GM12878 (cell line): ENCODE measurements around the gene SLC13A4. TPM values are rescaled to one million over a fixed set of nuclear protein-coding genes. Genes with fewer than 3 reads are reported as not detected.

Experiments used
- ATAC-seq: fragments of 200-7000 bp; cut with Tn5 transposase; 3 replicates; pipeline ENCODE4 v1.9.1; 2020; ENCODE audit warnings: mild to moderate bottlenecking, moderate library complexity
- BruUV-seq: library from RNA; stranded (reverse); fragments of 400-500 nt; replicated peaks from 2 replicates; lab custom pipeline; 2021; lab: Mats Ljungman, UMichigan
- CTCF ChIA-PET: fragments of 300-600 bp; sonication (Branson Sonifier 250); formaldehyde crosslinking; extraction: SDS; loops from one replicate; lab custom pipeline; 2021; ENCODE audit warnings: inconsistent platforms; lab: Yijun Ruan, JAX
- POLR2A ChIA-PET: fragments of 350-600 bp; formaldehyde crosslinking; extraction: SDS; loops from one replicate; lab custom pipeline; 2021; ENCODE audit warnings: inconsistent platforms; lab: Charles Lee
- RAD21 ChIA-PET: fragments of 300-600 bp; sonication (Branson Sonifier 250); formaldehyde crosslinking; loops from one replicate; lab custom pipeline; 2023; ENCODE audit warnings: antibody characterized with exemption; ENCODE audit not compliant: unreplicated experiment; lab: Charles Lee
- SMC1A ChIA-PET: fragments of 300-600 bp; sonication (Branson Sonifier 250); formaldehyde crosslinking; loops from one replicate; lab custom pipeline; 2023; ENCODE audit not compliant: unreplicated experiment, uncharacterized antibody; lab: Charles Lee
- DNase-seq: peaks from one replicate; pipeline ENCODE4 v3.0.0-alpha.2; 2011; ENCODE audit warnings: low read depth, low spot score
- FAIRE-seq: peaks from 3 replicates; lab custom pipeline; 2011; peaks lifted over from hg19 to GRCh38; lab: Jason Lieb, UNC
- H2AFZ ChIP-seq: 2 replicates; pipeline ENCODE4 v1.6.0; 2011; ENCODE audit warnings: low read depth, low read length, control low read depth; ENCODE audit not compliant: control insufficient read depth
- H3K27ac ChIP-seq: 2 replicates; pipeline ENCODE4 v1.5.1; 2011; ENCODE audit warnings: control low read depth; ENCODE audit not compliant: control insufficient read depth, insufficient read depth
- H3K27me3 ChIP-seq, 2 experiments: replicated peaks in 1 of 2; 2 replicates each; pipeline versions ENCODE4 v1.6.0 to v1.6.1; 2011; ENCODE audit warnings: low read length in 1 of 2; ENCODE audit not compliant: control insufficient read depth in 2 of 2, insufficient read depth in 2 of 2
- H3K36me3 ChIP-seq, 2 experiments: 2 replicates each; pipeline ENCODE4 v1.5.1; 2011; ENCODE audit warnings: low read length in 1 of 2; ENCODE audit not compliant: control insufficient read depth in 2 of 2, insufficient read depth in 2 of 2
- H3K4me1 ChIP-seq: 2 replicates; pipeline ENCODE4 v1.6.1; 2011; ENCODE audit warnings: mild to moderate bottlenecking, low read length, moderate library complexity, mixed read lengths; ENCODE audit not compliant: control insufficient read depth, insufficient read depth
- H3K4me2 ChIP-seq: 2 replicates; pipeline ENCODE4 v1.6.0; 2011; ENCODE audit warnings: control low read depth; ENCODE audit not compliant: control insufficient read depth, insufficient read depth
- H3K4me3 ChIP-seq: fragments of 200-600 bp; sonication (generic); 2 replicates; pipeline ENCODE4 v1.5.1; 2016
- H3K79me2 ChIP-seq: 2 replicates; pipeline ENCODE4 v1.6.0; 2011; ENCODE audit warnings: low read length; ENCODE audit not compliant: control insufficient read depth, insufficient read depth
- H3K9ac ChIP-seq: 2 replicates; pipeline ENCODE4 v1.8.0; 2011; ENCODE audit warnings: low read length, control low read depth, mixed read lengths; ENCODE audit not compliant: control insufficient read depth, insufficient read depth
- H3K9me3 ChIP-seq: replicated peaks from 3 replicates; pipeline ENCODE4 v1.5.1; 2011; ENCODE audit warnings: mild to moderate bottlenecking, low read length; ENCODE audit not compliant: control insufficient read depth, insufficient read depth
- H4K20me1 ChIP-seq: 2 replicates; pipeline ENCODE4 v1.6.0; 2011; ENCODE audit not compliant: control insufficient read depth, insufficient read depth
- CHD1 ChIP-seq: IDR thresholded peaks from 2 replicates; pipeline ENCODE4 v1.6.1; 2012; ENCODE audit warnings: low read depth, low read length, improper control_type of control experiment
- DPF2 ChIP-seq: fragments of 450-650 bp; IDR thresholded peaks from 2 replicates; pipeline ENCODE4 v1.6.1; 2017; ENCODE audit warnings: mild to moderate bottlenecking
- EED ChIP-seq: sonication (generic); IDR thresholded peaks from 2 replicates; pipeline ENCODE4 v1.6.1; 2016; ENCODE audit warnings: antibody characterized with exemption, low read depth
- ETV6 ChIP-seq, 2 experiments: fragments of 450-650 bp in 1 of 2; IDR thresholded peaks in 1 of 2; conservative IDR thresholded peaks in 1 of 2; 2 replicates each; pipeline ENCODE4 v1.6.1; 2014; ENCODE audit warnings: antibody characterized with exemption in 1 of 2, borderline replicate concordance in 1 of 2, low read depth in 1 of 2, mild to moderate bottlenecking in 1 of 2, moderate library complexity in 1 of 2
- FOXM1 ChIP-seq: IDR thresholded peaks from 2 replicates; pipeline ENCODE4 v1.6.1; 2012; ENCODE audit warnings: low read depth, mild to moderate bottlenecking, inconsistent platforms, low read length, moderate library complexity
- MTA2 ChIP-seq: fragments of 450-650 bp; IDR thresholded peaks from 2 replicates; pipeline ENCODE4 v1.6.1; 2016; ENCODE audit warnings: low read depth, mild to moderate bottlenecking, moderate library complexity
- MXI1 ChIP-seq: fragments of 150-350 bp; IDR thresholded peaks from 2 replicates; pipeline ENCODE4 v1.6.1; 2011; ENCODE audit warnings: low read depth, mild to moderate bottlenecking, inconsistent platforms, low read length, improper control_type of control experiment
- NR2C1 ChIP-seq: fragments of 450-650 bp; IDR thresholded peaks from 2 replicates; pipeline ENCODE4 v1.6.1; 2017; ENCODE audit warnings: antibody characterized with exemption, mild to moderate bottlenecking, moderate library complexity
- PAX8 ChIP-seq: fragments of 450-650 bp; IDR thresholded peaks from 2 replicates; pipeline ENCODE4 v1.6.1; 2017; ENCODE audit warnings: mild to moderate bottlenecking, moderate library complexity
- TARDBP ChIP-seq: IDR thresholded peaks from 2 replicates; pipeline ENCODE4 v1.6.1; 2016; ENCODE audit warnings: borderline replicate concordance
- TBL1XR1 ChIP-seq: IDR thresholded peaks from 2 replicates; pipeline ENCODE4 v1.6.1; 2012; ENCODE audit warnings: low read depth, low read length, improper control_type of control experiment
- YY1 ChIP-seq: IDR thresholded peaks from 2 replicates; pipeline ENCODE4 v1.6.1; 2011; ENCODE audit warnings: low read depth, mild to moderate bottlenecking, low read length
- ZZZ3 ChIP-seq: IDR thresholded peaks from 2 replicates; pipeline ENCODE4 v1.6.1; 2011; ENCODE audit warnings: low read depth; ENCODE audit not compliant: control insufficient read depth, insufficient read length
- WGBS: methylation state at CpG from one replicate; pipeline ENCODE4 v1.1.6; 2016; ENCODE audit warnings: low lambda C conversion rate; ENCODE audit not compliant: insufficient replicate concordance, insufficient coverage; ENCODE audit errors: missing lambda C conversion rate; 5-methylcytosine and 5-hydroxymethylcytosine counted together
- in situ Hi-C: fragments of 300-500 bp; cut with MboI; formaldehyde crosslinking; loops from 9 replicates; pipeline ENCODE4 v1.14.3; 2018; ENCODE audit warnings: mixed read lengths
- intact Hi-C: fragments of 100-400 bp; cut with micrococcal nuclease; formaldehyde crosslinking; loops from one replicate; pipeline ENCODE4 v1.14.2; 2022; ENCODE audit not compliant: unreplicated experiment
- polyA plus RNA-seq, 11 experiments: library from polyadenylated mRNA; depleted of rRNA in 4 of 11; unstranded in 6 of 11; stranded (reverse) in 5 of 11; fragments of >200 nt; fragmentation: Nextera tagmentation in 4 of 11; fragmentation: Illumina TruSeq in 1 of 11; extraction: Ambion mirVana in 4 of 11; extraction: Trizol in 1 of 11; gene quantifications; 1 replicate in 1 of 11; 2 replicates in 10 of 11; pipeline versions ENCODE4 v1.2.1 to v1.2.3, GENCODE V29; 2011 to 2016; ENCODE audit warnings: inconsistent platforms in 2 of 11, missing spikeins in 2 of 11, low read depth in 1 of 11
- total RNA-seq, 4 experiments: library from RNA; depleted of rRNA in 3 of 4; stranded (reverse); fragments of >200 nt in 3 of 4; fragmentation: Illumina TruSeq in 1 of 4; extraction: Trizol in 1 of 4; gene quantifications; 2 replicates each; pipeline versions ENCODE4 v1.2.1 to v1.2.3, GENCODE V29; 2013 to 2021
- TF ChIP-seq, protein P1 (sequence below): IDR thresholded peaks from 2 replicates; pipeline ENCODE4 v1.6.1; 2011; ENCODE audit warnings: mild to moderate bottlenecking, low read depth, low read length, moderate library complexity; ENCODE audit not compliant: insufficient replicate concordance
- TF ChIP-seq, protein P2 (sequence below): fragments of 450-650 bp; formaldehyde crosslinking; IDR thresholded peaks from 2 replicates; pipeline ENCODE4 v1.4.0; 2020; ENCODE audit warnings: mild to moderate bottlenecking, moderate library complexity
- TF ChIP-seq, protein P3 (sequence below): IDR thresholded peaks from 2 replicates; pipeline ENCODE4 v1.6.1; 2012; ENCODE audit warnings: low read depth, low read length, improper control_type of control experiment

Gene SLC13A4
- total and polyA plus RNA-seq, 10 of the 15 experiments (the other 5 are each of a cell fraction or from before 2014, with no cell fraction given), result 0.14 to 0.23 (median 0.20) TPM; not detected in 7

DNA sequence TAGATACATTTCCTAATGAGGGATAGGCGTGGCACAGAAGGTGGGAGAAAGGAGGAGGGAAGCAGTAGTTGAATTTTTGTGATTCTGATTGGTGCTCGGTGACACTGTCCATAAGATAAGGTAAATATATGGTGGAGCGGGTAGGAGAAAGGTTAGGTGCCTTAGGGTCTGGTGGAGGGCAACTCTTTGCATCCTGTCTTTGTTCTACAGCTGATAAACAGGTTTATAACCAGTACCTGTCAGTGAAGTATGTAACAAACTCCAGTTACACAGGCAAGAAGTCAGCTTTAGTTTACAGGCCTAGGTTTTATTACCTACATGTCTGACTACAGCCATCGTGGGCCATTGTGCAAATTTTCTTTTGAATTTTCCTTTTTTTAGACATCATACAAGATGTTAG lies 31.5 kb upstream of the SLC13A4 start:
- Histone ChIP-seq H4K20me1 (no peaks in the 10 kb centered on the region), H3K36me3 (no peaks in the 10 kb centered on the region), H3K4me1 (no peaks in the 10 kb centered on the region), H3K4me3 (no peak overlapping the region), H3K9ac (no peak overlapping the region), H3K27ac (no peak overlapping the region), H3K27me3 (peaks cover 0 to 1% of the 10 kb centered on the region in 2 experiments), H3K9me3 (no peaks in the 10 kb centered on the region; the same call in 2 of the 3 replicates)
- FAIRE-seq, result no peak
- in situ Hi-C loops (no loop called here), intact Hi-C loops (no loop called here)
- no peak for ATAC-seq
- ChIA-PET CTCF (interaction anchor here (0.6 kb wide), 1 partner anchor 33 kb away, joined by 3 read pairs; no protein-coding TSS in a partner anchor), RAD21 (no interaction called here)
- WGBS, result 19% methylated on average over 4 of the region's 4 CpGs
- no peak for DNase-seq
- TF ChIP-seq YY1, result no peak
- TF ChIP-seq, protein P1, sequence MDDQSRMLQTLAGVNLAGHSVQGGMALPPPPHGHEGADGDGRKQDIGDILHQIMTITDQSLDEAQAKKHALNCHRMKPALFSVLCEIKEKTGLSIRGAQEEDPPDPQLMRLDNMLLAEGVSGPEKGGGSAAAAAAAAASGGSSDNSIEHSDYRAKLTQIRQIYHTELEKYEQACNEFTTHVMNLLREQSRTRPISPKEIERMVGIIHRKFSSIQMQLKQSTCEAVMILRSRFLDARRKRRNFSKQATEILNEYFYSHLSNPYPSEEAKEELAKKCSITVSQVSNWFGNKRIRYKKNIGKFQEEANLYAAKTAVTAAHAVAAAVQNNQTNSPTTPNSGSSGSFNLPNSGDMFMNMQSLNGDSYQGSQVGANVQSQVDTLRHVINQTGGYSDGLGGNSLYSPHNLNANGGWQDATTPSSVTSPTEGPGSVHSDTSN, result no peak
- no peak for TF ChIP-seq PAX8
- no peak for TF ChIP-seq ZZZ3
- TF ChIP-seq, protein P2, sequence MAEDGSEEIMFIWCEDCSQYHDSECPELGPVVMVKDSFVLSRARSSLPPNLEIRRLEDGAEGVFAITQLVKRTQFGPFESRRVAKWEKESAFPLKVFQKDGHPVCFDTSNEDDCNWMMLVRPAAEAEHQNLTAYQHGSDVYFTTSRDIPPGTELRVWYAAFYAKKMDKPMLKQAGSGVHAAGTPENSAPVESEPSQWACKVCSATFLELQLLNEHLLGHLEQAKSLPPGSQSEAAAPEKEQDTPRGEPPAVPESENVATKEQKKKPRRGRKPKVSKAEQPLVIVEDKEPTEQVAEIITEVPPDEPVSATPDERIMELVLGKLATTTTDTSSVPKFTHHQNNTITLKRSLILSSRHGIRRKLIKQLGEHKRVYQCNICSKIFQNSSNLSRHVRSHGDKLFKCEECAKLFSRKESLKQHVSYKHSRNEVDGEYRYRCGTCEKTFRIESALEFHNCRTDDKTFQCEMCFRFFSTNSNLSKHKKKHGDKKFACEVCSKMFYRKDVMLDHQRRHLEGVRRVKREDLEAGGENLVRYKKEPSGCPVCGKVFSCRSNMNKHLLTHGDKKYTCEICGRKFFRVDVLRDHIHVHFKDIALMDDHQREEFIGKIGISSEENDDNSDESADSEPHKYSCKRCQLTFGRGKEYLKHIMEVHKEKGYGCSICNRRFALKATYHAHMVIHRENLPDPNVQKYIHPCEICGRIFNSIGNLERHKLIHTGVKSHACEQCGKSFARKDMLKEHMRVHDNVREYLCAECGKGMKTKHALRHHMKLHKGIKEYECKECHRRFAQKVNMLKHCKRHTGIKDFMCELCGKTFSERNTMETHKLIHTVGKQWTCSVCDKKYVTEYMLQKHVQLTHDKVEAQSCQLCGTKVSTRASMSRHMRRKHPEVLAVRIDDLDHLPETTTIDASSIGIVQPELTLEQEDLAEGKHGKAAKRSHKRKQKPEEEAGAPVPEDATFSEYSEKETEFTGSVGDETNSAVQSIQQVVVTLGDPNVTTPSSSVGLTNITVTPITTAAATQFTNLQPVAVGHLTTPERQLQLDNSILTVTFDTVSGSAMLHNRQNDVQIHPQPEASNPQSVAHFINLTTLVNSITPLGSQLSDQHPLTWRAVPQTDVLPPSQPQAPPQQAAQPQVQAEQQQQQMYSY (CRISPR knock-in tag), result no peak
- TF ChIP-seq MXI1, result no peak
- no peak for TF ChIP-seq TBL1XR1
- no peak for TF ChIP-seq EED
- no peak for TF ChIP-seq NR2C1
- TF ChIP-seq, protein P3, sequence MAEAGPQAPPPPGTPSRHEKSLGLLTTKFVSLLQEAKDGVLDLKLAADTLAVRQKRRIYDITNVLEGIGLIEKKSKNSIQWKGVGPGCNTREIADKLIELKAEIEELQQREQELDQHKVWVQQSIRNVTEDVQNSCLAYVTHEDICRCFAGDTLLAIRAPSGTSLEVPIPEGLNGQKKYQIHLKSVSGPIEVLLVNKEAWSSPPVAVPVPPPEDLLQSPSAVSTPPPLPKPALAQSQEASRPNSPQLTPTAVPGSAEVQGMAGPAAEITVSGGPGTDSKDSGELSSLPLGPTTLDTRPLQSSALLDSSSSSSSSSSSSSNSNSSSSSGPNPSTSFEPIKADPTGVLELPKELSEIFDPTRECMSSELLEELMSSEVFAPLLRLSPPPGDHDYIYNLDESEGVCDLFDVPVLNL, result no peak
- no peak for TF ChIP-seq DPF2
- no peak for TF ChIP-seq CHD1
- no peak for TF ChIP-seq TARDBP
- TF ChIP-seq MTA2, result no peak
- no peak for TF ChIP-seq FOXM1
- TF ChIP-seq ETV6 (conservative IDR thresholded peaks at IDR 0.05 in 1 of 2, IDR thresholded peaks at IDR 0.05 in 1 of 2; ENCODE audit: borderline replicate concordance in 1 of 2, low read depth in 1 of 2), result no peak
- TF ChIP-seq, all 136 proteins: peak for 0
- BruUV-seq, result no TSS peak
- Histone ChIP-seq H2AFZ (no peak overlapping the region), H3K79me2 (no peaks in the 10 kb centered on the region), H3K4me2 (no peak overlapping the region)
- ChIA-PET SMC1A (no interaction called here), POLR2A (no interaction called here)
